ENCODE data around the gene GPR68.
A peak's percentile ranks its signal among the peaks of the same experiment; 100 is the strongest.
"Not testable (repeated sequence)": the region's sequence is repeated elsewhere in the genome, so short reads cannot be mapped to it uniquely, and the experiment has no call there.

GPR68 gene

DNA sequence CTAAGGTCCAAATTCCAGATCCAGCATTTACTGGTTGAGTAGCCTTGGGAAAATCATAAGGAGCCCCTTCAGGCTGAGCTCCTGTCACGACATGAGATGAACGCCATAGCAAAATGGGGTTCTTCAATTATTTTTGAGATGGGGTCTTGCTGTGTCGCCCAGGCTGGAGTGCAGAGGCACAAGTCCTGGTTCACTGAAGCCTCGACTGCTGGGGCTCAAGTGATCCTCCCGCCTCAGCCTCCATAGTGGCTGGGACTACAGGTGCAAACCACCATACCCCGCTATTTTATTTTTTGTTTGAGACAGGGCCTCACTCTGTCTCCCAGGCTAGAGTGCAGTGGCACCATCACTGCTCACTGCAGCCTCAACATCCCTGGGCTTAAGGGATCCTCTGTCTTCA, 25.7 kb upstream of the GPR68 start:
- no peak for TF ChIP-seq Cebpa-rat (IDR thresholded peaks at IDR 0.05)
- Histone ChIP-seq H3K36me3 (peaks cover 20 to 53% (median 41%) of the 10 kb centered on the region in 11 experiments), H3K4me3 (no peak overlapping the region)

DNA sequence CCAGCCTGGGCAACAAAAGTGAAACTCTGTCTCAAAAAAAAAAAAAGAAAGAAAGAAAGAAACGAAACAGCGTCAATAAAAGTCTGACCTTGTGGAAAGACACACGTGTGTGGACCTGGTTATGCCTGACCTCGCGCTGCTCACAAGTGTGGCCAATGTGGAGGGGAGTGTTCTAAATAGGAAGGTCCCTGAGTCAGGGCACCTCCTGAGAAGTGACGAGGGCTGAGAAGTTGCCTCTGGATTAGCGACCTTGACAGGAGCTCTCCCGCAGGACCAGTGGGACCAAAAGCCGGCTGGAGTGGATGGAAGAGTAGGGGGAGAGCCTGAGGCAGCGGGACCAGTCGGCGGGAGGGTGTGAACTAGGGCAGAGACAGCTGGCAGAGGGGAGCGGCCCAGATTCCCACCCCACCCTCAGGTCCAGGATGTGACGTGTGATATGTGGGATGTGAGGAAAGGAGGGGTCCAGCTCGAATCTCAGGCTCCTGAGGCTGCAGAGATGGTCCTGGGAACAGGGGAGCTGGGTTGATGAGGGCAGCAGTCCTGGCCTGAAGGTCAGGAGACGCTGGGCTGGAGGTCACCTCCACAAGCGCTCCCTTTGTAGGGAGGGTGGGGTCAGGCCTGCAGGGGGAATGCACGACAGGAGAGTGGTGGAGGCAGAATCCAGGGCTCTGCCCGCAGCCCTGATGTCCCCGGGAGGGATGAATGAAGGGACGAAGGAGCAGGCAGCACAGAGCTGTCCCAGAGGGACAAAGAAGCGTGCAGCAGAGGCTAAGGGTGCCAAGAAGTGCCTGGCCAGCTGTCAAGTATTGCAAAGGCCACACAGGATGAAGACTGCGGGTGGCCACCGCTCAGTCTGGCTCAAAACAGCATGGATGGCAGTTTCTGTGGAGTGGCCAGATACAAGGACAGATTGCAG, 24.8 kb upstream of the GPR68 start:
- peaks cover 17 to 24% (median 22%) of the 10 kb centered on the region in 11 experiments for H3K27me3 ChIP-seq
- peaks cover 0 to 7% (median 4%) of the 10 kb centered on the region in 10 experiments; a peak in 8 of 20 replicates for H3K4me1 ChIP-seq
- H3K36me3 ChIP-seq = peaks cover 16 to 44% (median 33%) of the 10 kb centered on the region in 11 experiments
- H3K4me3 ChIP-seq = no peak overlapping the region
- H3K9me3 ChIP-seq (replicated peaks in 1 of 11) = no peaks in the 10 kb centered on the region
- TF ChIP-seq Cebpa-rat (IDR thresholded peaks at IDR 0.05) = no peak
- H3K4me2 ChIP-seq = no peak overlapping the region
- no peak overlapping the region for H3K9ac ChIP-seq
- no peak overlapping the region for H3K27ac ChIP-seq
- H4K20me1 ChIP-seq = peaks cover 0 to 49% (median 2%) of the 10 kb centered on the region in 11 experiments; a peak in 9 of 22 replicates

More for the DNA sequence above, 25.7 kb upstream of the GPR68 start:
- H4K20me1 ChIP-seq = peaks cover 0 to 50% (median 0%) of the 10 kb centered on the region in 11 experiments; a peak in 7 of 22 replicates
- H3K9ac ChIP-seq = no peak overlapping the region
- no peak overlapping the region for H3K4me2 ChIP-seq
- H3K27me3 ChIP-seq = peaks cover 9 to 15% (median 14%) of the 10 kb centered on the region in 11 experiments
- no peaks in the 10 kb centered on the region for H3K9me3 ChIP-seq (replicated peaks in 1 of 11)
- no peak overlapping the region for H3K27ac ChIP-seq
- no peaks in the 10 kb centered on the region for H3K4me1 ChIP-seq

DNA sequence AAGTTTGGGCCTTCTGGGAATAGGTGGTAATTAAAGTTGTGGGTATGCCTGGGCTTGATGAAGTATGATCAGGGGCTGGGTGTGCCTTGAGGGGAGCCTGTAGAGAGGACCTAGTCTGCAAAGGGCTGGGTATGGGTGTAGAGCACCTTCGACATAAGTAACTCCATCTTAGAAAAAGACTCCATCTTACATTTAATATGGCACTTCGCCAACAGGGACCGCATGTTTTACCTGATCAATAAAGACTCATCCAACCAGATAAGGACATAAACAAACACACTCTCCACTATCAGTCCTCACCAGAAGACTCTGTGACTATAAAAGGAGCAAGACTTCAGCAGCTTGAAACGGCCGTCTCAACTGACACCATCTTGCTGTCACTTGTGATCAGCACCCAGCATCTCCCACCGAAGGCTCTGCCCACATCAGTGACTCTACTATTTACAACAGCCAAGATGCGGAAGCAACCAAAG, 23.5 kb upstream of the GPR68 start:
- H3K9me3 ChIP-seq (replicated peaks in 1 of 11) = no peaks in the 10 kb centered on the region
- no peak overlapping the region for H3K4me2 ChIP-seq
- no peak overlapping the region for H3K4me3 ChIP-seq
- H3K4me1 ChIP-seq = peaks cover 0 to 8% (median 6%) of the 10 kb centered on the region in 10 experiments; a peak in 8 of 20 replicates
- H3K27me3 ChIP-seq = peaks cover 31 to 37% (median 36%) of the 10 kb centered on the region in 11 experiments
- no peak overlapping the region for H3K9ac ChIP-seq
- peaks cover 11 to 31% (median 21%) of the 10 kb centered on the region in 11 experiments for H3K36me3 ChIP-seq
- TF ChIP-seq Cebpa-rat (IDR thresholded peaks at IDR 0.05) = no peak
- H3K27ac ChIP-seq = no peak overlapping the region
- H4K20me1 ChIP-seq = peaks cover 0 to 46% (median 6%) of the 10 kb centered on the region in 11 experiments; a peak in 9 of 22 replicates

DNA sequence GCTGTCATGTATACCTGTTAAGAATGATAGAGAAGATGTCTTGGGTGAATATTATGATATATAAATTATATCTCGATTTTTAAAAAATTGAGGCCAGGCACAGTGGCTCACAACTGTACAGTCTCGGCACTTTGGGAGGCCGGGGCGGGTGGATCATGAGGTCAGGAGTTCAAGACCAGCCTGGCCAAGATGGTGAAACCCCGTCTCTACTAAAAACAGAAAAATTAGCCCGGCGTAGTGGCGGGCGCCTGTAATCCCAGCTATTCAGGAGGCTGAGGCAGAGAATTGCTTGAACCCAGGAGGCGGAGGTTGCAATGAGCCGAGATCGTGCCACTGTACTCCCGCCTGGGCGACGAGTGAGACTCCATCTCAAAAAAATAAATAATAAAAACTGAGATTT, 21.8 kb upstream of the GPR68 start:
- H3K36me3 ChIP-seq = peaks cover 0 to 14% (median 4%) of the 10 kb centered on the region in 11 experiments; a peak in 6 of 22 replicates
- not testable (repeated sequence) for H3K4me2 ChIP-seq; H3K9ac ChIP-seq; H3K27ac ChIP-seq; H3K4me3 ChIP-seq; H3K9me3 ChIP-seq (replicated peaks in 1 of 11)
- H3K27me3 ChIP-seq = peaks cover 32 to 40% (median 37%) of the 10 kb centered on the region in 11 experiments
- peaks cover 0 to 29% (median 6%) of the 10 kb centered on the region in 11 experiments; a peak in 8 of 22 replicates for H4K20me1 ChIP-seq
- H3K4me1 ChIP-seq = peaks cover 0 to 12% (median 6%) of the 10 kb centered on the region in 10 experiments; a peak in 12 of 20 replicates

DNA sequence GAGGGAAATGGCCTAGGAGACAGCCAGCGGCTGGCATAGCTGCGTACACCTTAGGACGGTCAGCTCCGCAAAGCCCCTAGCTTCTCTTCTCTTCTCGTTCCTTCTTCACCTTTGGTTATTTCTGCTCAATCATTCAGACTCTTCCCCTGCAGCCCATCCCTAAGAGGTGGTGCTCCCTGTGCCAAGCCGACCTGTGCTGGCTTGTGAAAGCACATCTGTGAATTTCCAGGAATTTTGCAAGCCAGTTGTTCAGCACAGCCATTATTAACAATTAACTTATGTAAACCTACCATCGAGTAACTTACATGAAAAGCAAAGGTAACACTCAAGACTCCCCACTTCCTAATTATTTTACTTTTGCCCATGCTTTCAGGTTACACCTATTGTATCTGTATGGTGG, 20.9 kb upstream of the GPR68 start:
- Histone ChIP-seq H3K27me3 (peaks cover 32 to 40% (median 37%) of the 10 kb centered on the region in 11 experiments), H3K9ac (no peak overlapping the region), H3K4me1 (peaks cover 0 to 17% (median 7%) of the 10 kb centered on the region in 10 experiments; a peak in 13 of 20 replicates), H3K4me2 (no peak overlapping the region), H4K20me1 (peaks cover 0 to 28% (median 6%) of the 10 kb centered on the region in 11 experiments; a peak in 8 of 22 replicates), H3K4me3 (no peak overlapping the region), H3K36me3 (peaks cover 0 to 13% (median 3%) of the 10 kb centered on the region in 11 experiments; a peak in 6 of 22 replicates), H3K27ac (no peak overlapping the region), H3K9me3 (replicated peaks in 1 of 11) (0 out of 22 replicates have a peak, but pooled peaks cover 0 to 5% (median 0%) of the 10 kb centered on the region in 11 experiments)
- no peak for TF ChIP-seq Cebpa-rat (IDR thresholded peaks at IDR 0.05)

DNA sequence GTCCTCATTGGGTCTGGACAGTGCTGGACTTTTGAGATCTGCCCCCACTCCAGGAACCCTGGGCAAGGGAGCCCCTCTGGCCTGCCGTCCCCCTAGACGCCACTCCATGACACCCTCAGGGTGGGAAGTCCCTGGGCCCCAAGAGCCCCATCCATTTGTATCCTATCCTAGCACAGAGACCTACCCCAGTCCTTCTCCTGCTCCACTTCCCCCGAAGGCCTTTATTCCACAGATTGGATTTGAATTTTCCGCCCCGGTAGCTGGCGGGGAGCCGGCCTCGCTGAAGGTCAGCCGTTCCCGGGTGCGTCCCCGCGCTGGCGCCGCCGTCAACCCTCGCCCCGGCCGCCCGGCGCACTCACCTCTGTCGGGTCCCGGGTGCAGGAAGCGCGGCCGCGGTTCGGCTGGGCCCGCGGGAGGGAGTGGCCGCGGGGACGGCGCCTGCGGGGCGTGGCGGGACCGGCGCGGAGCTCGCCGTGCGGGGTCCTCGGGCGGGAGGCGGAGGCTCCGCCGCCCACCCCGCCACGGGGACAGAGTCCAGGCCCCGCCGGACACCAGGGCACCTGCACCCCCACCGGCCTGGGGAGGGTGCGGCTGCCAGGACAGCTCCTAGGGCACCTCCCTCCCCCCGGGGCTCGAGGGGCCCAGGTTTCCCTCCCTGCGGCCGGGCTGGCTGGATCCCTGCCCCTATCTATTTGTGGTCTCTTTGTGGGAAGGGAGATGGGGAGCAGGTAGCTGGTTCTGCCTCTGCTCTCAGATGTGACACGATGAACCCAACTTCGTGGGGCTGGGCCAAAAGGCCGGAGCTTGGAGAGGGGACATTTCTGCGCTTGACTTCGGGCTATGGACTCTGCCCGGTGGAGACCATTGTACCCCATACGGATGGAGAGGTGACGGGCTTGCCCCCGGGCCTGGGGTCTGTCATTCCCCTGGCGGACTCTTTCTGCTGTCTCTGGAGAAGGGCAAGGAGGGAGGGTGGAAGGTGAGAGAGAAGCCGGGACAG, 19.9 kb upstream of the GPR68 start:
- Histone ChIP-seq H3K27ac (no peak overlapping the region), H3K4me3 (peak overlapping the region in 3 of 10 experiments; percentile 22 to 43 (median 38); a peak in 4 of 20 replicates), H3K4me2 (peak overlapping the region; percentile 14 to 75 (median 40); a peak in 17 of 22 replicates), H3K27me3 (peaks cover 32 to 40% (median 37%) of the 10 kb centered on the region in 11 experiments), H3K4me1 (peaks cover 0 to 17% (median 7%) of the 10 kb centered on the region in 10 experiments; a peak in 13 of 20 replicates), H3K9ac (peak overlapping the region in 2 of 11 experiments; percentile 31 to 61; a peak in 1 of 22 replicates), H3K36me3 (peaks cover 0 to 3% (median 0%) of the 10 kb centered on the region in 11 experiments; a peak in 1 of 22 replicates), H3K9me3 (replicated peaks in 1 of 11) (0 out of 22 replicates have a peak, but pooled peaks cover 0 to 5% (median 0%) of the 10 kb centered on the region in 11 experiments), H4K20me1 (peaks cover 0 to 19% (median 6%) of the 10 kb centered on the region in 11 experiments; a peak in 7 of 22 replicates)
- no peak for TF ChIP-seq Cebpa-rat (IDR thresholded peaks at IDR 0.05)

DNA sequence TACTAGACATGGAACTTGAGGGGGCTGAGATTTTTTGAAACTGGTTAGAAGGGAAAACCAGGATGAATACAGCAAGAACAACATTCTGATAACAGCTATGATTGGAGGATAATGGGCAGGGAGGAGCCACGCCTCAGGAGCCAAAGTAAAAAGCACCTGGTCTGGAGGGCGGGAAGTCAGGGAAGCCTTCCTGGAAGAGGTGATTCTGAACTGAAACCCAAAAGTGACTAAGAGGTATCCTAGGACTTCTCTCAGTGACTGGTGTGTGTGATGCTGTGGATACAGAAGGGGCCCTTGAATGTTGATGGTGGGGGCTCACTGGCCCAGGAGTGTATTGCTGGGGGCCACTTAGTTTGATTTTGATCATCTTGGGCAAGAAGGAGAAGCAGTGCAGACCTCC, 18.8 kb upstream of the GPR68 start:
- no peak for TF ChIP-seq Cebpa-rat (IDR thresholded peaks at IDR 0.05)
- no peak overlapping the region for H3K4me3 ChIP-seq
- peaks cover 4 to 19% (median 10%) of the 10 kb centered on the region in 10 experiments; a peak in 18 of 20 replicates for H3K4me1 ChIP-seq
- no peak overlapping the region for H3K27ac ChIP-seq
- H3K9ac ChIP-seq = no peak overlapping the region
- H3K36me3 ChIP-seq = no peaks in the 10 kb centered on the region
- no peak overlapping the region for H3K4me2 ChIP-seq
- H4K20me1 ChIP-seq = peaks cover 0 to 17% (median 6%) of the 10 kb centered on the region in 11 experiments; a peak in 7 of 22 replicates
- peaks cover 32 to 40% (median 37%) of the 10 kb centered on the region in 11 experiments for H3K27me3 ChIP-seq
- 0 out of 22 replicates have a peak, but pooled peaks cover 0 to 5% (median 0%) of the 10 kb centered on the region in 11 experiments for H3K9me3 ChIP-seq (replicated peaks in 1 of 11)
